Measurements from ENCODE around the gene RAD51AP1. TPM values are rescaled to one million over a fixed set of nuclear protein-coding genes. Genes with fewer than 3 reads are reported as not detected.

Gene RAD51AP1
- total RNA-seq, 1 experiment from 2014 or later: 45.2 TPM

GRCh38 chr12:4569261-4569660 is 30.6 kb downstream of the RAD51AP1 start:
- ChIA-PET CTCF (no interaction called here), POLR2A (no interaction called here)
- Mint-ChIP-seq H3K9me3 (no peaks in the 10 kb centered on the region), H3K27me3 (ENCODE audit: low read depth) (peaks cover 6% of the 10 kb centered on the region), H3K4me3 (no peak overlapping the region), H3K36me3 (no peaks in the 10 kb centered on the region), H3K27ac (no peak overlapping the region), H3K4me1 (no peaks in the 10 kb centered on the region)
- TF ChIP-seq GRHL2 (CRISPR knock-in tag; IDR thresholded peaks at IDR 0.05; ENCODE audit: insufficient replicate concordance, severe bottlenecking): no peak
- no peak for TF ChIP-seq MXD4 (CRISPR knock-in tag; IDR thresholded peaks at IDR 0.05; ENCODE audit: borderline replicate concordance)
- TF ChIP-seq ERG (CRISPR knock-in tag; IDR thresholded peaks at IDR 0.05): no peak
- TF ChIP-seq JAZF1 (CRISPR knock-in tag; IDR thresholded peaks at IDR 0.05): no peak
- TF ChIP-seq IRF1 (CRISPR knock-in tag; IDR thresholded peaks at IDR 0.05): no peak
- TF ChIP-seq JUN (CRISPR knock-in tag; IDR thresholded peaks at IDR 0.05): no peak
- TF ChIP-seq NR3C1 (CRISPR knock-in tag; conservative IDR thresholded peaks at IDR 0.05; ENCODE audit: low read depth): no peak
- no peak for TF ChIP-seq AR (CRISPR knock-in tag; IDR thresholded peaks at IDR 0.05)
- no peak for TF ChIP-seq RORB (CRISPR knock-in tag; IDR thresholded peaks at IDR 0.05)
- TF ChIP-seq ATF1 (CRISPR knock-in tag; IDR thresholded peaks at IDR 0.05): no peak
- no peak for TF ChIP-seq GTF2I (CRISPR knock-in tag; conservative IDR thresholded peaks at IDR 0.05)
- no peak for ATAC-seq
- no peak for DNase-seq (ENCODE audit: low spot score)

GRCh38 chr12:4572680-4573079 is 34.0 kb downstream of the RAD51AP1 start:
- ATAC-seq: no peak
- H3K4me3 Mint-ChIP-seq: no peak overlapping the region
- no peaks in the 10 kb centered on the region for H3K36me3 Mint-ChIP-seq
- H3K27ac Mint-ChIP-seq: no peak overlapping the region
- H3K9me3 Mint-ChIP-seq: no peaks in the 10 kb centered on the region
- POLR2A ChIA-PET: no interaction called here
- peaks cover 2% of the 10 kb centered on the region; the same call in 1 of the 2 replicates for H3K27me3 Mint-ChIP-seq (ENCODE audit: low read depth)
- CTCF ChIA-PET: no interaction called here
- no peaks in the 10 kb centered on the region for H3K4me1 Mint-ChIP-seq
- no peak for DNase-seq (ENCODE audit: low spot score)
- no peak for TF ChIP-seq IRF2 (CRISPR knock-in tag; IDR thresholded peaks at IDR 0.05; ENCODE audit: borderline replicate concordance, low read depth)

GRCh38 chr12:4579305-4580102 is 40.8 kb downstream of the RAD51AP1 start:
- ChIA-PET CTCF (interaction anchor here (0.6 to 2.1 kb wide), 9 partner anchors 25 to 276 kb away, joined by 3 to 10 read pairs (median 5); partner anchors contain the start of genes AKAP3 and NDUFA9), POLR2A (no interaction called here)
- H3K9me3 Mint-ChIP-seq: no peaks in the 10 kb centered on the region
- ATAC-seq (peak; percentile 80), DNase-seq (ENCODE audit: low spot score) (no peak)
- no peak overlapping the region for H3K4me3 Mint-ChIP-seq
- peaks cover 20% of the 10 kb centered on the region for H3K4me1 Mint-ChIP-seq
- H3K27me3 Mint-ChIP-seq (ENCODE audit: low read depth): peaks cover 5% of the 10 kb centered on the region
- H3K27ac Mint-ChIP-seq: no peak overlapping the region
- H3K36me3 Mint-ChIP-seq: no peaks in the 10 kb centered on the region
- TF ChIP-seq ETV6 (CRISPR knock-in tag; IDR thresholded peaks at IDR 0.05) (no peak), MYBL2 (CRISPR knock-in tag; IDR thresholded peaks at IDR 0.05) (no peak), CREB1 (CRISPR knock-in tag; IDR thresholded peaks at IDR 0.05) (no peak), ZMAT4 (CRISPR knock-in tag; IDR thresholded peaks at IDR 0.05) (no peak), RORB (CRISPR knock-in tag; IDR thresholded peaks at IDR 0.05) (no peak), NFATC4 (CRISPR knock-in tag; IDR thresholded peaks at IDR 0.05) (no peak), ZSCAN18 (CRISPR knock-in tag; IDR thresholded peaks at IDR 0.05) (no peak), FOXK1 (CRISPR knock-in tag; IDR thresholded peaks at IDR 0.05) (no peak), ATF6 (CRISPR knock-in tag; IDR thresholded peaks at IDR 0.05) (no peak), CREM (CRISPR knock-in tag; IDR thresholded peaks at IDR 0.05) (no peak), ZNF425 (CRISPR knock-in tag; conservative IDR thresholded peaks at IDR 0.05) (no peak)
